GM23338 (cell line): ENCODE results near the gene TRAF7. TPM values are rescaled to one million over a fixed set of nuclear protein-coding genes. Genes with fewer than 3 reads are reported as not detected.

ENCODE experiments used
- ATAC-seq: fragments of 200-7000 bp; cut with Tn5 transposase; 3 replicates; pipeline ENCODE4 v1.9.1; 2020
- DNase-seq: peaks from one replicate; pipeline ENCODE4 v3.0.0-alpha.2; 2015; ENCODE audit warnings: low spot score
- H2AFZ ChIP-seq: fragments of 200-600 bp; sonication (generic); 2 replicates; pipeline ENCODE4 v1.8.0; 2016; ENCODE audit warnings: antibody characterized with exemption, mild to moderate bottlenecking, moderate library complexity
- H3F3A ChIP-seq: fragments of 200-600 bp; sonication (generic); replicated peaks from 2 replicates; pipeline ENCODE4 v1.8.0; 2017; ENCODE audit warnings: antibody characterized with exemption, mixed run types, low read depth
- H3K27ac ChIP-seq: fragments of 200-600 bp; sonication (generic); 2 replicates; pipeline ENCODE4 v1.6.1; 2016; ENCODE audit warnings: low read depth
- H3K27me3 ChIP-seq: fragments of 200-600 bp; sonication (generic); 2 replicates; pipeline ENCODE4 v1.8.0; 2016; ENCODE audit warnings: mild to moderate bottlenecking, mixed run types, moderate library complexity; ENCODE audit not compliant: insufficient read depth
- H3K36me3 ChIP-seq: fragments of 200-600 bp; sonication (generic); 2 replicates; pipeline ENCODE4 v1.8.0; 2016; ENCODE audit warnings: mild to moderate bottlenecking; ENCODE audit not compliant: insufficient read depth
- H3K4me1 ChIP-seq: fragments of 200-600 bp; sonication (generic); 2 replicates; pipeline ENCODE4 v1.8.0; 2016; ENCODE audit warnings: mild to moderate bottlenecking, moderate library complexity; ENCODE audit not compliant: insufficient read depth
- H3K4me2 ChIP-seq: fragments of 200-600 bp; sonication (generic); 2 replicates; pipeline ENCODE4 v1.7.1; 2017; ENCODE audit warnings: mixed run types
- H3K4me3 ChIP-seq: fragments of 200-600 bp; sonication (generic); 2 replicates; pipeline ENCODE4 v1.6.1; 2016; ENCODE audit warnings: mixed run types
- H3K79me2 ChIP-seq: fragments of 200-600 bp; sonication (generic); replicated peaks from 2 replicates; pipeline ENCODE4 v1.8.0; 2017; ENCODE audit warnings: mild to moderate bottlenecking; ENCODE audit not compliant: insufficient read depth
- H3K9me2 ChIP-seq: fragments of 200-600 bp; sonication (generic); 2 replicates; pipeline ENCODE4 v1.8.0; 2017; ENCODE audit not compliant: insufficient read depth
- H4K20me1 ChIP-seq: fragments of 200-600 bp; sonication (generic); replicated peaks from 2 replicates; pipeline ENCODE4 v1.8.0; 2017; ENCODE audit warnings: mild to moderate bottlenecking; ENCODE audit not compliant: insufficient read depth
- H3K27ac Mint-ChIP-seq: 2 replicates; pipeline ENCODE4 v1.8.0; 2020; ENCODE audit warnings: inconsistent platforms, mild to moderate bottlenecking, moderate library complexity, mixed read lengths
- H3K27me3 Mint-ChIP-seq: 3 replicates; pipeline ENCODE4 v1.8.0; 2022; ENCODE audit warnings: low read depth, mild to moderate bottlenecking, moderate library complexity, mixed read lengths, inconsistent platforms; ENCODE audit not compliant: insufficient read depth, poor library complexity
- H3K36me3 Mint-ChIP-seq: 3 replicates; pipeline ENCODE4 v1.8.0; 2021; ENCODE audit warnings: low read depth, mild to moderate bottlenecking, inconsistent platforms, moderate library complexity, mixed read lengths
- H3K4me1 Mint-ChIP-seq: 3 replicates; pipeline ENCODE4 v1.8.0; 2020; ENCODE audit warnings: mild to moderate bottlenecking, inconsistent platforms, mixed read lengths
- H3K4me3 Mint-ChIP-seq: 3 replicates; pipeline ENCODE4 v1.8.0; 2021; ENCODE audit warnings: moderate library complexity, mild to moderate bottlenecking, inconsistent platforms, mixed read lengths
- H3K9me3 Mint-ChIP-seq: 3 replicates; pipeline ENCODE4 v1.8.0; 2020; ENCODE audit warnings: moderate library complexity, mild to moderate bottlenecking, inconsistent platforms, mixed read lengths
- ETS1 ChIP-seq: IDR thresholded peaks from 2 replicates; pipeline ENCODE4 v1.6.1; 2016; ENCODE audit warnings: antibody characterized with exemption
- EZH2phosphoT487 ChIP-seq: fragments of 200-600 bp; sonication (generic); IDR thresholded peaks from one replicate; pipeline ENCODE4 v1.8.1; 2018; ENCODE audit warnings: antibody characterized with exemption; ENCODE audit not compliant: unreplicated experiment
- JUNB ChIP-seq: IDR thresholded peaks from one replicate; pipeline ENCODE4 v1.6.1; 2016; ENCODE audit warnings: antibody characterized with exemption; ENCODE audit not compliant: unreplicated experiment
- NANOG ChIP-seq: IDR thresholded peaks from 2 replicates; pipeline ENCODE4 v1.6.1; 2016; ENCODE audit warnings: antibody characterized with exemption, borderline replicate concordance
- POLR2AphosphoS5 ChIP-seq: IDR thresholded peaks from 2 replicates; pipeline ENCODE4 v1.6.1; 2016; ENCODE audit warnings: antibody characterized with exemption, low read depth
- ZNF114 ChIP-seq: fragments of 250-450 bp; sonication (Bioruptor Pico); IDR thresholded peaks from 2 replicates; pipeline ENCODE4 v1.5.0; 2020; ENCODE audit warnings: mild to moderate bottlenecking, moderate library complexity
- ZNF331 ChIP-seq: fragments of 250-450 bp; sonication (Bioruptor Pico); IDR thresholded peaks from 2 replicates; pipeline ENCODE4 v1.5.0; 2020; ENCODE audit warnings: low read depth, mild to moderate bottlenecking, moderate library complexity
- polyA plus RNA-seq: library from polyadenylated mRNA; unstranded; fragments of >200 nt; fragmentation: Nextera tagmentation; extraction: Ambion mirVana; gene quantifications from 2 replicates; pipeline ENCODE4 v1.2.1, GENCODE V29; 2016
- total RNA-seq: library from RNA; depleted of rRNA; stranded (reverse); fragments of >200 nt; shearing (Covaris generic); gene quantifications from 2 replicates; pipeline ENCODE4 v1.2.3, GENCODE V29; 2014

TRAF7 gene
- total and polyA plus RNA-seq, 2 experiments from 2014 or later: 36.4 to 133 TPM

DNA sequence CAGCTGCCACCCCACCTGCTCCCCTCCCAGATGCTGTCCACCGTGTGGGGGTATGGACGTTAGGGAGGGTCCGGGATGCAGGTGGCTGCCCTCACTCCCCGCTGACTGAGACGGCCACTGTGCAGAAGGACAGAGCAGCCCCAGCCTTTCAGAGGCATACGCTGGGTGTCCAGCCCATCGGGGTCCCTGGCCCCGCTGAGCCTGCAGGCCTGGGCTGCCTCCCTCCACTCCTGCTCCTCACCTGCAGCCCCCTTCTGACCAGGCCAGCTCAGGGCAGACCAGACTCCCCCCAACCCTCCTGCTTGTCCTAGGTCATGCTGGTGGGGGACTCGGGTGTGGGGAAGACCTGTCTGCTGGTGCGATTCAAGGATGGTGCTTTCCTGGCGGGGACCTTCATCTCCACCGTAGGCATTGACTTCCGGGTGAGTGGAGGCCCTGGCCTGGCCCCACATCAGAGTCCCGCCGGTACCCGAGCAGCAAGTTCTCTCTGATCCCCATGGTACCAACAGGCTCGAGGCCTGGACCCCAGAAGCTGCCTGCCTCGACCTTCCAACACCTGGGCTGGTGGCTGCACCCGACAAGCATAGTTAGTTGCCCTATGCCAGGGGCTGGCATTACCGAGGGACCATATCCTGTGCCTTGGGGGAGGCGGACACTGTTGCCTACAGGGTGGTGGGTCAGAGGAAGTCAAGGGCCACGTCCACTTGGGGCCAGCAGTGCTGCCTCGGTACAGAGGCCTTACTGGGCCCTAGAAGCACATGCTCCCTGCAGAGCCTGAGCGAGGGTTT, 5.8 kb upstream of the TRAF7 start:
- Histone ChIP-seq H4K20me1 (peaks cover 33% of the 10 kb centered on the region), H3K4me2 (peak overlapping the region; percentile 100), H3F3A (peaks cover 63% of the 10 kb centered on the region), H3K27ac (no peak overlapping the region; the same call in 1 of the 2 replicates), H3K36me3 (peaks cover 20% of the 10 kb centered on the region; the same call in 1 of the 2 replicates), H3K4me1 (peaks cover 32% of the 10 kb centered on the region), H2AFZ (no peak overlapping the region), H3K9me2 (no peaks in the 10 kb centered on the region), H3K27me3 (peaks cover 9% of the 10 kb centered on the region; the same call in 1 of the 2 replicates), H3K4me3 (peak overlapping the region; percentile 79), H3K79me2 (peaks cover 25% of the 10 kb centered on the region)
- no peak overlapping the region for H3K27ac Mint-ChIP-seq
- TF ChIP-seq ZNF114 (CRISPR knock-in tag) (no peak), POLR2AphosphoS5 (peak; percentile 52; the same call in 1 of the 2 replicates)
- peaks cover 39% of the 10 kb centered on the region for H3K36me3 Mint-ChIP-seq
- peak; percentile 53 for DNase-seq
- peaks cover 58% of the 10 kb centered on the region for H3K27me3 Mint-ChIP-seq
- H3K4me3 Mint-ChIP-seq: peak overlapping the region; percentile 75
- H3K9me3 Mint-ChIP-seq: peaks cover 15% of the 10 kb centered on the region
- peak; percentile 2 for ATAC-seq
- H3K4me1 Mint-ChIP-seq: peaks cover 30% of the 10 kb centered on the region

DNA sequence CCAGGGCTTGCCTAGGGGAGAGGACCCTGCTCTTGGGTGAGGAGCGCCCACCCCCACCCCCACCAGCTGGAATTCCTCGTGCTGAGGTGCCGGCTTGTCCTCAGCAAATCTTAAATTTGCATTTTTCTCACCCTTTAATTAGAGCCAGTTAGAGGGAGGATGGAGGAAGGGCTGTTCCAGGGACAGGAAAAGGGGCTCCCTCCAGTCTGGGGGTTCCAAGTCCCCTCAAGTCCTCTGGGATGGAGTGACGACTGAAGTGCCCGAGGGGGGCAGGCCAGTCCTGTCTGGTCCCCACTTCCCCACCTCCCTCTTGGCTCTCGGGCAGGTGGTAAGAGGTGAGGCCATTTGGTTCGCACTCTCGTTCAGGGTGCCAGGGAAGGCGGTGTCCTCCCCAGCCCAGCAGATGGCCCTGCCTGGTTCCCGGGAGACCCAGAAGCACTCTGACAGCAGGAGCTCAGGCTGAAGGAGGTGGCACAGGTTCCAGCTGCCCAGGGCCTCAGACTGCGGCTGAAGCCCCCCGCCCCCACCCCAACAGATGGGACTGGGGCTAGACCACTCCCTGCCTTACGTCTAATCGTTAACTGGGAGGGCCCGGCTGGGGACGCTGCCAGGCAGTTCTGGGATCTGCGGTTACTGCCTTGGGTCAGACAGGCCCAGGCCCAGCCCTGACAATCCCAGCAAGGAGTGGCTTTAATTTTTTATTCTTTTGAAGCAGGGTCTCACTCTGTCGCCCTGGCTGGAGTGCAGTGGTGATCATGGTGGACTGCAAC, 5.0 kb upstream of the TRAF7 start:
- Histone ChIP-seq H4K20me1 (peaks cover 33% of the 10 kb centered on the region), H3K4me3 (peak overlapping the region; percentile 79)

More for the DNA sequence above, 5.0 kb upstream of the TRAF7 start:
- Histone ChIP-seq H2AFZ (no peak overlapping the region), H3K27me3 (peaks cover 9% of the 10 kb centered on the region; the same call in 1 of the 2 replicates), H3K27ac (peak overlapping the region; percentile 95), H3K79me2 (peaks cover 27% of the 10 kb centered on the region), H3K4me2 (peak overlapping the region; percentile 100), H3F3A (peaks cover 64% of the 10 kb centered on the region), H3K36me3 (peaks cover 21% of the 10 kb centered on the region; the same call in 1 of the 2 replicates), H3K9me2 (no peaks in the 10 kb centered on the region), H3K4me1 (peaks cover 32% of the 10 kb centered on the region)
- peaks cover 45% of the 10 kb centered on the region for H3K36me3 Mint-ChIP-seq
- peaks cover 64% of the 10 kb centered on the region for H3K27me3 Mint-ChIP-seq
- TF ChIP-seq JUNB (no peak), ZNF331 (CRISPR knock-in tag) (no peak), POLR2AphosphoS5 (peak; percentile 44; the same call in 1 of the 2 replicates), ZNF114 (CRISPR knock-in tag) (no peak), NANOG (no peak), EZH2phosphoT487 (no peak), ETS1 (0 out of 2 replicates have a peak, but pooled peaks have one; percentile 24)
- peak overlapping the region; percentile 93 for H3K4me3 Mint-ChIP-seq
- H3K9me3 Mint-ChIP-seq: peaks cover 21% of the 10 kb centered on the region
- DNase-seq (peak; percentile 80), ATAC-seq (peak; percentile 4)
- peaks cover 30% of the 10 kb centered on the region for H3K4me1 Mint-ChIP-seq
- peak overlapping the region; percentile 45; the same call in 1 of the 2 replicates for H3K27ac Mint-ChIP-seq
